ENCODE results near the gene SLC27A3.

GRCh38 chr1:153760440-153760839 is 14.8 kb upstream of the SLC27A3 start:
- TF ChIP-seq JUN (IDR thresholded peaks at IDR 0.05; ENCODE audit: low read depth, low read length) (no peak), CTCF (IDR thresholded peaks at IDR 0.05; ENCODE audit: control extremely low read depth in 1 of 3, insufficient read depth in 1 of 3, low read depth in 1 of 3, low read length in 3 of 3) (no peak)

Measured in H1 (cell line).